GM06990 (cell line): ENCODE measurements around the gene TFAM.

Experiments
- DNase-seq: peaks from one replicate; pipeline ENCODE4 v3.0.0-alpha.2; 2011; ENCODE audit not compliant: insufficient read length; ENCODE audit errors: extremely low read depth
- H3K27me3 ChIP-seq: replicated peaks from 2 replicates; pipeline ENCODE4 v1.6.0; 2011; ENCODE audit warnings: low read length; ENCODE audit not compliant: control insufficient read depth, insufficient read depth
- H3K36me3 ChIP-seq: 2 replicates; pipeline ENCODE4 v1.5.1; 2011; ENCODE audit warnings: low read length; ENCODE audit not compliant: control insufficient read depth, insufficient read depth
- H3K4me3 ChIP-seq: replicated peaks from 2 replicates; pipeline ENCODE4 v1.5.1; 2011; ENCODE audit warnings: low read depth, mild to moderate bottlenecking, control low read depth, low read length
- CTCF ChIP-seq: IDR thresholded peaks from 2 replicates; pipeline ENCODE4 v1.5.1; 2011; ENCODE audit warnings: low read length, control low read depth, mild to moderate bottlenecking, inconsistent platforms; ENCODE audit not compliant: insufficient read depth, poor library complexity, severe bottlenecking

TFAM gene

GRCh38 chr10:58394471-58394870, 9.3 kb downstream of the TFAM start:
- no peak for TF ChIP-seq CTCF
- no peak for DNase-seq
- Histone ChIP-seq H3K27me3 (no peaks in the 10 kb centered on the region), H3K4me3 (no peak overlapping the region), H3K36me3 (peaks cover 3% of the 10 kb centered on the region)

- H3K27me3 ChIP-seq = no peaks in the 10 kb centered on the region
- no peak overlapping the region for H3K4me3 ChIP-seq
- peaks cover 3% of the 10 kb centered on the region for H3K36me3 ChIP-seq
- TF ChIP-seq CTCF = no peak
- no peak for DNase-seq
Observed at GRCh38 chr10:58396057-58396456, 10.8 kb downstream of the TFAM start.

- TF ChIP-seq CTCF = no peak
- Histone ChIP-seq H3K27me3 (no peaks in the 10 kb centered on the region), H3K36me3 (peaks cover 3% of the 10 kb centered on the region), H3K4me3 (no peak overlapping the region)
- DNase-seq = no peak
Observed at GRCh38 chr10:58397830-58398229, 12.6 kb downstream of the TFAM start.

- TF ChIP-seq CTCF = no peak
- Histone ChIP-seq H3K4me3 (no peak overlapping the region), H3K27me3 (no peaks in the 10 kb centered on the region), H3K36me3 (peaks cover 3% of the 10 kb centered on the region)
- no peak for DNase-seq
Observed at GRCh38 chr10:58399410-58399809, 14.2 kb downstream of the TFAM start.

- no peak for DNase-seq
- H3K36me3 ChIP-seq = peaks cover 3% of the 10 kb centered on the region
- no peak for TF ChIP-seq CTCF
- no peak overlapping the region for H3K4me3 ChIP-seq
- no peaks in the 10 kb centered on the region for H3K27me3 ChIP-seq
Observed at GRCh38 chr10:58400609-58401008, 15.4 kb downstream of the TFAM start.

GRCh38 chr10:58404001-58404400, 18.8 kb downstream of the TFAM start:
- H3K4me3 ChIP-seq = no peak overlapping the region
- no peak for DNase-seq
- TF ChIP-seq CTCF = no peak
- H3K36me3 ChIP-seq = no peaks in the 10 kb centered on the region
- H3K27me3 ChIP-seq = no peaks in the 10 kb centered on the region
